K562 (cell line): ENCODE data around the gene IGSF23. TPM values are rescaled to one million over a fixed set of nuclear protein-coding genes. Genes with fewer than 3 reads are reported as not detected.

ENCODE experiments used
- ATAC-seq: fragments of 200-7000 bp; cut with Tn5 transposase; 3 replicates; pipeline ENCODE4 v1.9.1; 2020; ENCODE audit warnings: moderate library complexity
- BruUV-seq: library from RNA; stranded (reverse); fragments of 400-500 nt; replicated peaks from 2 replicates; lab custom pipeline; 2021; lab: Mats Ljungman, UMichigan
- CTCF ChIA-PET: fragments of 300-600 bp; formaldehyde crosslinking; extraction: SDS; loops from one replicate; lab custom pipeline; 2021; ENCODE audit warnings: low intra/inter-chr PET ratio; lab: Yijun Ruan, JAX
- POLR2A ChIA-PET: fragments of 300-600, 350-650 bp; sonication (Branson Sonifier 250); formaldehyde crosslinking; extraction: SDS; loops from one replicate; lab custom pipeline; 2021; ENCODE audit warnings: antibody characterized with exemption, inconsistent platforms; lab: Yijun Ruan, JAX
- DNase-seq, 4 experiments: peaks; one replicate each; pipeline versions ENCODE4 v3.0.0 to v3.0.0-alpha.2; 2011 to 2018; ENCODE audit warnings: low spot score in 3 of 4, mixed read lengths in 3 of 4; ENCODE audit errors: extremely low read depth in 1 of 4
- FAIRE-seq: peaks from 2 replicates; lab custom pipeline; 2011; peaks lifted over from hg19 to GRCh38; lab: Jason Lieb, UNC
- H2AFZ ChIP-seq: 2 replicates; pipeline ENCODE4 v1.6.0; 2011; ENCODE audit warnings: low read depth, low read length, control low read depth, inconsistent platforms
- H3K27ac ChIP-seq: fragments of 200-600 bp; 3 replicates; pipeline ENCODE4 v1.8.0; 2011; ENCODE audit warnings: low read depth, mild to moderate bottlenecking, control low read depth, inconsistent platforms, low read length, moderate library complexity, mixed read lengths; ENCODE audit errors: extremely low read depth
- H3K27me3 ChIP-seq, 2 experiments: fragments of 300-600 bp in 1 of 2; 2 replicates in 1 of 2; 3 replicates in 1 of 2; pipeline versions ENCODE4 v1.6.0 to v1.8.0; 2011; ENCODE audit warnings: inconsistent platforms in 2 of 2, low read length in 2 of 2, mild to moderate bottlenecking in 1 of 2, mixed read lengths in 1 of 2, moderate library complexity in 1 of 2; ENCODE audit not compliant: control insufficient read depth in 2 of 2, insufficient read depth in 2 of 2
- H3K36me3 ChIP-seq: fragments of 300-600 bp; 3 replicates; pipeline ENCODE4 v1.8.0; 2011; ENCODE audit warnings: mild to moderate bottlenecking, low read length, inconsistent platforms; ENCODE audit not compliant: control insufficient read depth, insufficient read depth
- H3K4me1 ChIP-seq, 2 experiments: fragments of 200-600 bp in 1 of 2; replicated peaks in 1 of 2; 2 replicates in 1 of 2; 3 replicates in 1 of 2; pipeline versions ENCODE4 v1.5.1 to v1.8.0; 2011; ENCODE audit warnings: inconsistent platforms in 2 of 2, low read length in 2 of 2, mild to moderate bottlenecking in 1 of 2, mixed read lengths in 1 of 2, moderate library complexity in 1 of 2; ENCODE audit not compliant: control insufficient read depth in 2 of 2, insufficient read depth in 2 of 2
- H3K4me2 ChIP-seq: 2 replicates; pipeline ENCODE4 v1.6.1; 2011; ENCODE audit warnings: low read length, control low read depth, inconsistent platforms, mixed read lengths; ENCODE audit not compliant: insufficient read depth
- H3K4me3 ChIP-seq: fragments of 200-600 bp; sonication (generic), shearing (Covaris generic); 2 replicates; pipeline ENCODE4 v1.5.1; 2016; ENCODE audit warnings: control low read depth, inconsistent platforms
- H3K79me2 ChIP-seq: fragments of 200-600 bp; 3 replicates; pipeline ENCODE4 v1.8.0; 2011; ENCODE audit warnings: low read length, inconsistent platforms; ENCODE audit not compliant: control insufficient read depth, insufficient read depth
- H3K9ac ChIP-seq, 2 experiments: 2 replicates each; pipeline versions ENCODE4 v1.6.0 to v1.6.1; 2011; ENCODE audit warnings: low read depth in 2 of 2, low read length in 2 of 2, control low read depth in 1 of 2, inconsistent platforms in 1 of 2, mild to moderate bottlenecking in 1 of 2, mixed read lengths in 1 of 2; ENCODE audit not compliant: insufficient read depth in 1 of 2
- H3K9me1 ChIP-seq: one replicate; pipeline ENCODE4 v1.6.0; 2011; ENCODE audit warnings: inconsistent platforms, mild to moderate bottlenecking, low read length, moderate library complexity; ENCODE audit not compliant: control insufficient read depth, insufficient read depth
- H3K9me3 ChIP-seq: replicated peaks from 2 replicates; pipeline ENCODE4 v1.5.1; 2011; ENCODE audit warnings: low read depth, low read length, inconsistent platforms; ENCODE audit not compliant: control insufficient read depth, insufficient read depth
- H4K20me1 ChIP-seq: replicated peaks from 2 replicates; pipeline ENCODE4 v1.6.1; 2011; ENCODE audit warnings: low read length, inconsistent platforms, mixed read lengths; ENCODE audit not compliant: control insufficient read depth, insufficient read depth
- KDM1A ChIP-seq, 2 experiments: fragments of 450-650 bp; IDR thresholded peaks; 2 replicates each; pipeline ENCODE4 v1.6.1; 2016; ENCODE audit warnings: mild to moderate bottlenecking in 2 of 2
- MAZ ChIP-seq, 2 experiments: fragments of 450-650 bp in 1 of 2; sonication (generic) in 1 of 2; formaldehyde crosslinking; IDR thresholded peaks in 1 of 2; conservative IDR thresholded peaks in 1 of 2; 2 replicates each; pipeline versions ENCODE4 v1.4.0 to v1.5.0; 2020; ENCODE audit warnings: mild to moderate bottlenecking in 1 of 2, missing genetic modification reagents in 1 of 2
- MTA3 ChIP-seq: fragments of 450-650 bp; formaldehyde crosslinking; IDR thresholded peaks from 2 replicates; pipeline ENCODE4 v1.6.1; 2017; ENCODE audit warnings: mild to moderate bottlenecking, borderline replicate concordance
- SMAD4 ChIP-seq: fragments of 250-450 bp; sonication (Bioruptor Pico); conservative IDR thresholded peaks from 2 replicates; pipeline ENCODE4 v1.8.0; 2021; ENCODE audit warnings: inconsistent platforms, mild to moderate bottlenecking, moderate library complexity
- SUPT5H ChIP-seq: fragments of 450-650 bp; IDR thresholded peaks from 2 replicates; pipeline ENCODE4 v1.6.1; 2016
- TBP ChIP-seq: optimal IDR thresholded peaks from 2 replicates; pipeline ENCODE3; 2011; ENCODE audit warnings: low read depth, low read length, improper control_type of control experiment
- TFAP4 ChIP-seq: sonication (generic); formaldehyde crosslinking; IDR thresholded peaks from 2 replicates; pipeline ENCODE4 v1.8.0; 2022; ENCODE audit warnings: missing genetic modification reagents, mild to moderate bottlenecking, moderate library complexity, borderline replicate concordance
- UBTF ChIP-seq, 2 experiments: IDR thresholded peaks; 2 replicates each; pipeline ENCODE4 v1.6.1; 2012; ENCODE audit warnings: improper control_type of control experiment in 2 of 2, low read depth in 2 of 2, low read length in 2 of 2, borderline replicate concordance in 1 of 2
- ZMIZ1 ChIP-seq, 2 experiments: fragments of 150-350 bp in 1 of 2; IDR thresholded peaks; 2 replicates each; pipeline ENCODE4 v1.6.1; 2012 to 2016; ENCODE audit warnings: low read depth in 2 of 2, low read length in 2 of 2, mild to moderate bottlenecking in 1 of 2, moderate library complexity in 1 of 2
- WGBS: fragments of 100-300 bp; shearing (Covaris generic); methylation state at CpG from one replicate; pipeline ENCODE4 v1.1.6; 2016; ENCODE audit warnings: low coverage, mixed read lengths; ENCODE audit not compliant: insufficient coverage; ENCODE audit errors: missing lambda C conversion rate; 5-methylcytosine and 5-hydroxymethylcytosine counted together
- in situ Hi-C: fragments of 300-500 bp; cut with MboI; formaldehyde crosslinking; loops from 4 replicates; pipeline ENCODE4 v1.15.0; 2018; ENCODE audit warnings: inconsistent platforms, mixed read lengths
- intact Hi-C: fragments of 100-400 bp; cut with micrococcal nuclease; formaldehyde crosslinking; loops from 2 replicates; pipeline ENCODE4 v1.14.2; 2022
- polyA plus RNA-seq, 8 experiments: library from polyadenylated mRNA; depleted of rRNA in 4 of 8; stranded (reverse) in 5 of 8; unstranded in 3 of 8; fragments of >200 nt; fragmentation: Nextera tagmentation in 2 of 8; fragmentation: Illumina TruSeq in 1 of 8; extraction: Ambion mirVana in 2 of 8; extraction: Trizol in 1 of 8; gene quantifications; 2 replicates each; pipeline versions ENCODE4 v1.2.1 to v1.2.3, GENCODE V29; 2011 to 2014; ENCODE audit warnings: inconsistent platforms in 1 of 8, missing spikeins in 1 of 8
- total RNA-seq, 7 experiments: library from RNA; depleted of rRNA in 6 of 7; stranded (reverse); fragments of >200 nt in 6 of 7; fragmentation: Illumina TruSeq in 2 of 7; extraction: Trizol in 2 of 7; gene quantifications; 2 replicates each; pipeline versions ENCODE4 v1.2.1 to v1.2.3, GENCODE V29; 2011 to 2021; ENCODE audit warnings: low replicate concordance in 1 of 7
- TF ChIP-seq, protein P1 (sequence below), 2 experiments: IDR thresholded peaks; 2 replicates each; pipeline ENCODE4 v1.6.1; 2011; ENCODE audit warnings: borderline replicate concordance in 1 of 2, control low read depth in 1 of 2, low read depth in 1 of 2, low read length in 1 of 2, mild to moderate bottlenecking in 1 of 2, mixed read lengths in 1 of 2, moderate library complexity in 1 of 2; ENCODE audit not compliant: insufficient read depth in 1 of 2, insufficient read length in 1 of 2, poor library complexity in 1 of 2, severe bottlenecking in 1 of 2; ENCODE audit errors: extremely low read depth in 1 of 2

IGSF23 gene
- total and polyA plus RNA-seq, 9 of the 15 experiments (the other 6 are each of a cell fraction or from before 2014, with no cell fraction given) = not detected

DNA sequence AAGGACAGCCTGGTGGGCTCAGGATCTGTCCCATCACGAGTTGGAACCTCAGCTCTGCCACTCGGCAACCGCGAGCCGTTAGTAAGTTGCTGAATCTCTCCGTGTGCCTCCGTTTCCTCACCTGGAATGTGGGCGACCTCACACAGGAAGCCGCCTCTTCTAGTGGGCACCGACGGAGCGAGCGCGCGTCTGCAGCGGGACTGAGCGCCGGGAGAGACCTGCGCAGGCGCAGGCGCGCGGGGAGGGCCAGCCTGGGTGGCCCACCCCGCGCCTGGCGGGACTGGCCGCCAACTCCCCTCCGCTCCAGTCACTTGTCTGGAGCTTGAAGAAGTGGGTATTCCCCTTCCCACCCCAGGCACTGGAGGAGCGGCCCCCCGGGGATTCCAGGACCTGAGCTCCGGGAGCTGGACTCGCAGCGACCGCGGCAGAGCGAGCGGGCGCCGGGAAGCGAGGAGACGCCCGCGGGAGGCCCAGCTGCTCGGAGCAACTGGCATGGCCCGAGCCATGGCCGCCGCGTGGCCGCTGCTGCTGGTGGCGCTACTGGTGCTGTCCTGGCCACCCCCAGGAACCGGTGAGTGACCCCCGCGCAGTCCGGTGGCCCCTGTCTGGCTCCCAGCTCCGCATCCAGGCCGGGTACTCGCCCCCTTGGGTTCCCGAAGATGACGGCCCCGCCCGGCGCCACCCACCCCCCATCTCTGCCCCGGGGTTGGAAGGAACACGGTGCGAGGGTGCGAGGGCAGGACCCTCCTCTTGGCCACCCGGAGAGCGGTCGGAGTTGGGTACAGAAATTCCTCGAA is 30.4 kb downstream of the IGSF23 start, which contains the start of gene PVR:
Gene PVR, plus strand, starts transcription at position 306 of the 797 bp plus-strand sequence. Its CDS starts 187 bp downstream, at position 493.
- peaks cover 7% of the 10 kb centered on the region; the same call in 2 of the 3 replicates for H3K79me2 ChIP-seq
- peak within 1 kb of the TSS; percentile 60; the same call in 1 of the 3 replicates for H3K27ac ChIP-seq
- DNase-seq = peak; percentile 58 to 79 (median 74)
- no peaks in the 10 kb centered on the region for H3K27me3 ChIP-seq
- H3K36me3 ChIP-seq = no peaks in the 10 kb centered on the region
- FAIRE-seq = no peak
- whole genome bisulfite sequencing = 16% methylated on average over 52 of the region's 70 CpGs
- peak within 1 kb of the TSS; percentile 74 for H3K4me3 ChIP-seq
- ATAC-seq = peak; percentile 95
- TSS peak; percentile 59 for BruUV-seq
- peak within 1 kb of the TSS; percentile 65 to 92 for H3K9ac ChIP-seq
- in situ Hi-C loops (no loop called here), intact Hi-C loops (no loop called here)
- POLR2A ChIA-PET = interaction anchor here (0.6 to 1.5 kb wide), 3 partner anchors 10 to 61 kb away, joined by 3 to 4 read pairs (median 3); no protein-coding TSS in a partner anchor
- H3K9me1 ChIP-seq = no peaks in the 10 kb centered on the region
- no peaks in the 10 kb centered on the region for H3K9me3 ChIP-seq
- peak within 1 kb of the TSS; percentile 93 for H2AFZ ChIP-seq
- H3K4me2 ChIP-seq = peak within 1 kb of the TSS; percentile 87
- H4K20me1 ChIP-seq = no peaks in the 10 kb centered on the region
- CTCF ChIA-PET = no interaction called here
- H3K4me1 ChIP-seq = peaks cover 5 to 22% of the 10 kb centered on the region in 2 experiments; a peak in 3 of 5 replicates
- TF ChIP-seq ZMIZ1 (IDR thresholded peaks at IDR 0.05; ENCODE audit: low read depth in 2 of 2, low read length in 2 of 2) (no peak), SUPT5H (peak; percentile 53; the same call in 1 of the 2 replicates), MAZ (CRISPR knock-in tag; conservative IDR thresholded peaks at IDR 0.05 in 1 of 2, IDR thresholded peaks at IDR 0.05 in 1 of 2) (peak; percentile 19 to 58; a peak in 2 of 4 replicates), KDM1A (IDR thresholded peaks at IDR 0.05) (no peak), TFAP4 (peak; percentile 69; the same call in 1 of the 2 replicates), TBP (peak; percentile 59), SMAD4 (CRISPR knock-in tag) (peak; percentile 34; the same call in 1 of the 2 replicates), MTA3 (0 out of 2 replicates have a peak, but pooled peaks have one; percentile 28), UBTF (IDR thresholded peaks at IDR 0.05; ENCODE audit: borderline replicate concordance in 1 of 2, low read depth in 2 of 2, low read length in 2 of 2) (0 out of 4 replicates have a peak, but pooled peaks of 1 of the 2 experiments have one; percentile 8)
- TF ChIP-seq, protein P1, sequence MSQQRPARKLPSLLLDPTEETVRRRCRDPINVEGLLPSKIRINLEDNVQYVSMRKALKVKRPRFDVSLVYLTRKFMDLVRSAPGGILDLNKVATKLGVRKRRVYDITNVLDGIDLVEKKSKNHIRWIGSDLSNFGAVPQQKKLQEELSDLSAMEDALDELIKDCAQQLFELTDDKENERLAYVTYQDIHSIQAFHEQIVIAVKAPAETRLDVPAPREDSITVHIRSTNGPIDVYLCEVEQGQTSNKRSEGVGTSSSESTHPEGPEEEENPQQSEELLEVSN (IDR thresholded peaks at IDR 0.05; ENCODE audit: borderline replicate concordance in 1 of 2, extremely low read depth in 1 of 2, insufficient read depth in 1 of 2, insufficient read length in 1 of 2, low read depth in 1 of 2, low read length in 1 of 2, poor library complexity in 1 of 2, severe bottlenecking in 1 of 2) = peak in 1 of 2 experiments; percentile 57
